Measurements from ENCODE around the gene CHKA.

DNA sequence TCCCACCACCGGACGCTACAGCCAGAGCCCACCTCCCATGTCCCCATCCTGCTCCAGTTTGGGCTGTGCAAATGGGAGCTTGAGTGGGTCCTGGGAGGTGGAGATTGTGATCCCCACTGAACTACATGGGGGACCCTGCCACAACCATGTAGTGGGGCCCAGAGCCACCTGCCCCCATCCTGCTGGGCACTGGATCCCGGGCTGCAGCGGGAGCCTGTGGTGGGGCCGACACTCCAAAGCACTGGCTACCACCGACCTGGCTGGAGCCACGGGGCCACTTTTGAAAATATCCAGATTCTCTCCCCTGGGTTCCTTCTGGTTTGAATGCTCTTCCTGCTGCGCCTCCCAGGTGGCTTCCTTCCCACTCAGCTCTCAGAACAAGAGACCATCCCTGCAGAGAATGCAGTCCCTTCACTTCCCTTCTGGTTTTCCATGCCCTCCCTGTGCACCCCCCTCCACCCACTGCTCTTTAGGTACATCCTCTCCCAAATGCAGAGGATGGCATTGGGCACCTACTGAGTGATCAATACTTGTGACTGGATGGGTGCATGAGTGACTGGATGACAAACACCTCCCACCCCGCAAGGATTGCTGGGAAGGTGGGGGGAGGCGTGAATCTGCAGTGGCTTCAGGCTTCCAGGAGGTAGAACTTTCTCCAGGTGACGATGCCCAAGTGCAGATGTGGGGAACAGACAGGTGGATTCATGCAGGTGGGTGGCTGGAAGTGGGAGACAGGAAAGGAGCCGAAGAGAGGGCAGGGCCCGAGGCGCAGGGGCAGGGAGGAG is 116.4 kb downstream of the CHKA start:
- TF ChIP-seq YY1 (IDR thresholded peaks at IDR 0.05; ENCODE audit: low read depth) (no peak), EZH2phosphoT487 (IDR thresholded peaks at IDR 0.05; ENCODE audit: borderline replicate concordance, low read depth) (no peak), POLR2AphosphoS5 (IDR thresholded peaks at IDR 0.05; ENCODE audit: low read depth, low read length) (no peak), RFX5 (IDR thresholded peaks at IDR 0.05; ENCODE audit: low read length) (no peak), SIN3A (IDR thresholded peaks at IDR 0.05; ENCODE audit: borderline replicate concordance, low read depth, low read length) (no peak), SMC3 (IDR thresholded peaks at IDR 0.05; ENCODE audit: low read depth, low read length) (no peak)
- TF ChIP-seq, protein P1, sequence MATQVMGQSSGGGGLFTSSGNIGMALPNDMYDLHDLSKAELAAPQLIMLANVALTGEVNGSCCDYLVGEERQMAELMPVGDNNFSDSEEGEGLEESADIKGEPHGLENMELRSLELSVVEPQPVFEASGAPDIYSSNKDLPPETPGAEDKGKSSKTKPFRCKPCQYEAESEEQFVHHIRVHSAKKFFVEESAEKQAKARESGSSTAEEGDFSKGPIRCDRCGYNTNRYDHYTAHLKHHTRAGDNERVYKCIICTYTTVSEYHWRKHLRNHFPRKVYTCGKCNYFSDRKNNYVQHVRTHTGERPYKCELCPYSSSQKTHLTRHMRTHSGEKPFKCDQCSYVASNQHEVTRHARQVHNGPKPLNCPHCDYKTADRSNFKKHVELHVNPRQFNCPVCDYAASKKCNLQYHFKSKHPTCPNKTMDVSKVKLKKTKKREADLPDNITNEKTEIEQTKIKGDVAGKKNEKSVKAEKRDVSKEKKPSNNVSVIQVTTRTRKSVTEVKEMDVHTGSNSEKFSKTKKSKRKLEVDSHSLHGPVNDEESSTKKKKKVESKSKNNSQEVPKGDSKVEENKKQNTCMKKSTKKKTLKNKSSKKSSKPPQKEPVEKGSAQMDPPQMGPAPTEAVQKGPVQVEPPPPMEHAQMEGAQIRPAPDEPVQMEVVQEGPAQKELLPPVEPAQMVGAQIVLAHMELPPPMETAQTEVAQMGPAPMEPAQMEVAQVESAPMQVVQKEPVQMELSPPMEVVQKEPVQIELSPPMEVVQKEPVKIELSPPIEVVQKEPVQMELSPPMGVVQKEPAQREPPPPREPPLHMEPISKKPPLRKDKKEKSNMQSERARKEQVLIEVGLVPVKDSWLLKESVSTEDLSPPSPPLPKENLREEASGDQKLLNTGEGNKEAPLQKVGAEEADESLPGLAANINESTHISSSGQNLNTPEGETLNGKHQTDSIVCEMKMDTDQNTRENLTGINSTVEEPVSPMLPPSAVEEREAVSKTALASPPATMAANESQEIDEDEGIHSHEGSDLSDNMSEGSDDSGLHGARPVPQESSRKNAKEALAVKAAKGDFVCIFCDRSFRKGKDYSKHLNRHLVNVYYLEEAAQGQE (IDR thresholded peaks at IDR 0.05; ENCODE audit: low read depth, low read length): no peak
- TF ChIP-seq, protein P2, sequence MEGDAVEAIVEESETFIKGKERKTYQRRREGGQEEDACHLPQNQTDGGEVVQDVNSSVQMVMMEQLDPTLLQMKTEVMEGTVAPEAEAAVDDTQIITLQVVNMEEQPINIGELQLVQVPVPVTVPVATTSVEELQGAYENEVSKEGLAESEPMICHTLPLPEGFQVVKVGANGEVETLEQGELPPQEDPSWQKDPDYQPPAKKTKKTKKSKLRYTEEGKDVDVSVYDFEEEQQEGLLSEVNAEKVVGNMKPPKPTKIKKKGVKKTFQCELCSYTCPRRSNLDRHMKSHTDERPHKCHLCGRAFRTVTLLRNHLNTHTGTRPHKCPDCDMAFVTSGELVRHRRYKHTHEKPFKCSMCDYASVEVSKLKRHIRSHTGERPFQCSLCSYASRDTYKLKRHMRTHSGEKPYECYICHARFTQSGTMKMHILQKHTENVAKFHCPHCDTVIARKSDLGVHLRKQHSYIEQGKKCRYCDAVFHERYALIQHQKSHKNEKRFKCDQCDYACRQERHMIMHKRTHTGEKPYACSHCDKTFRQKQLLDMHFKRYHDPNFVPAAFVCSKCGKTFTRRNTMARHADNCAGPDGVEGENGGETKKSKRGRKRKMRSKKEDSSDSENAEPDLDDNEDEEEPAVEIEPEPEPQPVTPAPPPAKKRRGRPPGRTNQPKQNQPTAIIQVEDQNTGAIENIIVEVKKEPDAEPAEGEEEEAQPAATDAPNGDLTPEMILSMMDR (IDR thresholded peaks at IDR 0.05): no peak

Data from SK-N-SH (cell line).